HUES48 (cell line): ENCODE data around the gene GNPTAB.
A peak's percentile ranks its signal among the peaks of the same experiment; 100 is the strongest.

Experiments
- H3K27ac ChIP-seq: one replicate; pipeline ENCODE4 v1.7.0; 2013; ENCODE audit warnings: low read depth, low read length, inconsistent platforms
- H3K27me3 ChIP-seq: 2 replicates; pipeline ENCODE4 v1.6.1; 2013; ENCODE audit warnings: mild to moderate bottlenecking, low read length; ENCODE audit not compliant: control insufficient read depth, insufficient read depth
- H3K36me3 ChIP-seq: 2 replicates; pipeline ENCODE4 v1.6.1; 2013; ENCODE audit warnings: low read length; ENCODE audit not compliant: control insufficient read depth, insufficient read depth
- H3K4me1 ChIP-seq: 2 replicates; pipeline ENCODE4 v1.6.1; 2013; ENCODE audit warnings: mild to moderate bottlenecking, low read length; ENCODE audit not compliant: control insufficient read depth, insufficient read depth
- H3K4me3 ChIP-seq: 2 replicates; pipeline ENCODE4 v1.5.1; 2013; ENCODE audit warnings: mild to moderate bottlenecking, low read depth, low read length
- H3K9ac ChIP-seq: 2 replicates; pipeline ENCODE4 v1.6.1; 2013; ENCODE audit warnings: mild to moderate bottlenecking, low read depth, low read length, moderate library complexity
- H3K9me3 ChIP-seq: 2 replicates; pipeline ENCODE4 v1.6.1; 2013; ENCODE audit warnings: low read length; ENCODE audit not compliant: control insufficient read depth, insufficient read depth

The GNPTAB gene

GRCh38 chr12:101850199-101850598, 19.4 kb upstream of the GNPTAB start:
- no peaks in the 10 kb centered on the region for H3K36me3 ChIP-seq
- H3K4me3 ChIP-seq = no peak overlapping the region
- H3K9ac ChIP-seq = no peak overlapping the region
- no peaks in the 10 kb centered on the region for H3K27me3 ChIP-seq
- no peak overlapping the region for H3K27ac ChIP-seq
- no peaks in the 10 kb centered on the region for H3K4me1 ChIP-seq
- H3K9me3 ChIP-seq = no peaks in the 10 kb centered on the region

- Histone ChIP-seq H3K4me1 (no peaks in the 10 kb centered on the region), H3K4me3 (no peak overlapping the region), H3K27me3 (no peaks in the 10 kb centered on the region), H3K9ac (no peak overlapping the region), H3K27ac (no peak overlapping the region), H3K9me3 (no peaks in the 10 kb centered on the region), H3K36me3 (no peaks in the 10 kb centered on the region)
These were observed 16.6 kb upstream of the GNPTAB start for GRCh38 chr12:101847325-101847724.

- no peaks in the 10 kb centered on the region for H3K4me1 ChIP-seq
- no peak overlapping the region for H3K4me3 ChIP-seq
- no peaks in the 10 kb centered on the region for H3K27me3 ChIP-seq
- H3K9ac ChIP-seq = no peak overlapping the region
- H3K36me3 ChIP-seq = no peaks in the 10 kb centered on the region
- H3K27ac ChIP-seq = no peak overlapping the region
- no peaks in the 10 kb centered on the region for H3K9me3 ChIP-seq
These were observed 14.5 kb upstream of the GNPTAB start for GRCh38 chr12:101845137-101845711.

GRCh38 chr12:101841069-101841468, 10.3 kb upstream of the GNPTAB start:
- H3K4me1 ChIP-seq = no peaks in the 10 kb centered on the region
- no peaks in the 10 kb centered on the region for H3K9me3 ChIP-seq
- H3K27me3 ChIP-seq = no peaks in the 10 kb centered on the region
- no peaks in the 10 kb centered on the region for H3K36me3 ChIP-seq
- no peak overlapping the region for H3K9ac ChIP-seq
- no peak overlapping the region for H3K4me3 ChIP-seq
- H3K27ac ChIP-seq = no peak overlapping the region

- Histone ChIP-seq H3K9me3 (no peaks in the 10 kb centered on the region), H3K9ac (no peak overlapping the region), H3K4me3 (no peak overlapping the region), H3K27ac (no peak overlapping the region), H3K27me3 (no peaks in the 10 kb centered on the region), H3K36me3 (no peaks in the 10 kb centered on the region), H3K4me1 (no peaks in the 10 kb centered on the region)
These were observed 8.8 kb upstream of the GNPTAB start for GRCh38 chr12:101839324-101840283.

- H3K4me1 ChIP-seq = no peaks in the 10 kb centered on the region
- H3K9me3 ChIP-seq = no peaks in the 10 kb centered on the region
- H3K27me3 ChIP-seq = no peaks in the 10 kb centered on the region
- H3K4me3 ChIP-seq = no peak overlapping the region
- H3K27ac ChIP-seq = no peak overlapping the region
- H3K9ac ChIP-seq = no peak overlapping the region
- no peaks in the 10 kb centered on the region for H3K36me3 ChIP-seq
These were observed 8.0 kb upstream of the GNPTAB start for GRCh38 chr12:101838628-101839323.

- no peak overlapping the region for H3K9ac ChIP-seq
- no peak overlapping the region for H3K27ac ChIP-seq
- H3K9me3 ChIP-seq = no peaks in the 10 kb centered on the region
- H3K4me1 ChIP-seq = peaks cover 14% of the 10 kb centered on the region
- H3K36me3 ChIP-seq = no peaks in the 10 kb centered on the region
- no peak overlapping the region for H3K4me3 ChIP-seq
- H3K27me3 ChIP-seq = no peaks in the 10 kb centered on the region
These were observed 1.3 kb upstream of the GNPTAB start for GRCh38 chr12:101832030-101832429.

GRCh38 chr12:101829639-101830366, 956 bp downstream of the GNPTAB start:
- Histone ChIP-seq H3K27ac (no peak overlapping the region), H3K4me1 (peaks cover 36% of the 10 kb centered on the region), H3K36me3 (no peaks in the 10 kb centered on the region), H3K4me3 (peak overlapping the region; percentile 78), H3K9me3 (no peaks in the 10 kb centered on the region), H3K27me3 (no peaks in the 10 kb centered on the region), H3K9ac (peak overlapping the region; percentile 81)

- H3K9ac ChIP-seq = 0 out of 2 replicates have a peak overlapping the region, but pooled peaks have one; percentile 15
- no peaks in the 10 kb centered on the region for H3K36me3 ChIP-seq
- peak overlapping the region; percentile 78 for H3K4me3 ChIP-seq
- H3K27me3 ChIP-seq = no peaks in the 10 kb centered on the region
- no peaks in the 10 kb centered on the region for H3K9me3 ChIP-seq
- peak overlapping the region; percentile 2 for H3K27ac ChIP-seq
- peaks cover 45% of the 10 kb centered on the region for H3K4me1 ChIP-seq
These were observed 2.1 kb downstream of the GNPTAB start for GRCh38 chr12:101828463-101829196.

- peaks cover 58% of the 10 kb centered on the region for H3K4me1 ChIP-seq
- no peaks in the 10 kb centered on the region for H3K9me3 ChIP-seq
- H3K27ac ChIP-seq = no peak overlapping the region
- no peak overlapping the region for H3K9ac ChIP-seq
- no peaks in the 10 kb centered on the region for H3K27me3 ChIP-seq
- no peak overlapping the region for H3K4me3 ChIP-seq
- no peaks in the 10 kb centered on the region for H3K36me3 ChIP-seq
These were observed 3.9 kb downstream of the GNPTAB start for GRCh38 chr12:101826766-101827368.
